Naive thymus-derived CD4-positive, alpha-beta T cell (primary cell): ENCODE results near the gene DALRD3. TPM values are rescaled to one million over a fixed set of nuclear protein-coding genes. Genes with fewer than 3 reads are reported as not detected.

Experiments
- ATAC-seq: fragments of 150-1000 bp; cut with Tn5 transposase; 2 replicates; pipeline ENCODE4 v1.10.0; 2021; ENCODE audit warnings: mild to moderate bottlenecking, moderate library complexity
- CTCF ChIA-PET: fragments of 350-600 bp; sonication (Branson Sonifier 250); formaldehyde crosslinking; loops from one replicate; lab custom pipeline; 2021; ENCODE audit warnings: antibody characterized with exemption; lab: Charles Lee
- POLR2A ChIA-PET: fragments of 350-600 bp; sonication (Branson Sonifier 250); formaldehyde crosslinking; loops from one replicate; lab custom pipeline; 2021; ENCODE audit warnings: antibody characterized with exemption, inconsistent platforms; lab: Charles Lee
- DNase-seq, 9 donors: peaks; one replicate each; pipeline versions ENCODE4 v3.0.0 to v3.0.0-alpha.2; 2020 to 2022; ENCODE audit warnings: mixed read lengths in 1 of 9
- H3K27ac ChIP-seq: one replicate; pipeline ENCODE4 v1.7.0; 2013; ENCODE audit warnings: mild to moderate bottlenecking, low read depth, low read length, moderate library complexity
- H3K27me3 ChIP-seq, 2 donors: one replicate each; pipeline ENCODE4 v1.7.0; 2013; ENCODE audit warnings: low read length in 2 of 2, mild to moderate bottlenecking in 2 of 2, moderate library complexity in 2 of 2; ENCODE audit not compliant: control insufficient read depth in 2 of 2, insufficient read depth in 2 of 2
- H3K36me3 ChIP-seq, 3 experiments: 1 replicate in 2 of 3; 2 replicates in 1 of 3; pipeline ENCODE4 v1.7.0; 2013; ENCODE audit warnings: low read length in 3 of 3, mild to moderate bottlenecking in 3 of 3, moderate library complexity in 1 of 3; ENCODE audit not compliant: insufficient read depth in 3 of 3, control insufficient read depth in 2 of 3
- H3K4me1 ChIP-seq, 2 donors: one replicate each; pipeline ENCODE4 v1.7.0; 2013; ENCODE audit warnings: low read length in 2 of 2, mild to moderate bottlenecking in 2 of 2, moderate library complexity in 1 of 2; ENCODE audit not compliant: control insufficient read depth in 2 of 2, insufficient read depth in 2 of 2
- H3K4me3 ChIP-seq: 2 replicates; pipeline ENCODE4 v1.7.0; 2013; ENCODE audit warnings: mild to moderate bottlenecking, low read length
- H3K9me3 ChIP-seq, 3 experiments: 1 replicate in 2 of 3; 2 replicates in 1 of 3; pipeline ENCODE4 v1.7.0; 2013; ENCODE audit warnings: low read length in 3 of 3; ENCODE audit not compliant: control insufficient read depth in 2 of 3
- H3K27ac Mint-ChIP-seq, 9 donors: one replicate each; pipeline ENCODE4 v1.8.0; 2020 to 2022; ENCODE audit warnings: mixed read lengths in 9 of 9, mild to moderate bottlenecking in 8 of 9, moderate library complexity in 5 of 9, inconsistent platforms in 2 of 9
- H3K27me3 Mint-ChIP-seq, 5 donors: one replicate each; pipeline ENCODE4 v1.8.0; 2021 to 2022; ENCODE audit warnings: mixed read lengths in 5 of 5, mild to moderate bottlenecking in 1 of 5
- H3K36me3 Mint-ChIP-seq, 5 donors: one replicate each; pipeline ENCODE4 v1.8.0; 2020 to 2022; ENCODE audit warnings: mixed read lengths in 5 of 5, mild to moderate bottlenecking in 3 of 5, inconsistent platforms in 1 of 5
- H3K4me1 Mint-ChIP-seq, 7 donors: one replicate each; pipeline ENCODE4 v1.8.0; 2020 to 2022; ENCODE audit warnings: mixed read lengths in 7 of 7, mild to moderate bottlenecking in 3 of 7, inconsistent platforms in 1 of 7
- H3K4me3 Mint-ChIP-seq, 10 donors: one replicate each; pipeline ENCODE4 v1.8.0; 2020 to 2022; ENCODE audit warnings: mild to moderate bottlenecking in 10 of 10, mixed read lengths in 10 of 10, moderate library complexity in 6 of 10, inconsistent platforms in 2 of 10
- H3K9me3 Mint-ChIP-seq, 11 donors: one replicate each; pipeline ENCODE4 v1.8.0; 2020 to 2022; ENCODE audit warnings: mixed read lengths in 11 of 11, mild to moderate bottlenecking in 4 of 11, inconsistent platforms in 1 of 11, moderate library complexity in 1 of 11
- intact Hi-C, 2 donors: fragments of 100-400 bp; cut with micrococcal nuclease; formaldehyde crosslinking; loops; one replicate each; pipeline ENCODE4 v1.15.1; 2023
- polyA plus RNA-seq, 2 donors: library from polyadenylated mRNA; unstranded; fragments of 300-500 nt; fragmentation: Illumina TruSeq; gene quantifications; one replicate each; pipeline ENCODE4 v1.2.3, GENCODE V29; 2021
- total RNA-seq, 6 experiments: library from RNA in 5 of 6; stranded (reverse) in 5 of 6; gene quantifications; 1 replicate in 5 of 6; 2 replicates in 1 of 6; pipeline ENCODE4 v1.2.3 and lab custom pipeline; 2021 to 2026

Gene DALRD3
- total and polyA plus RNA-seq, 7 experiments from 2014 or later: 18.9 to 28.6 (median 24.2) TPM

DNA sequence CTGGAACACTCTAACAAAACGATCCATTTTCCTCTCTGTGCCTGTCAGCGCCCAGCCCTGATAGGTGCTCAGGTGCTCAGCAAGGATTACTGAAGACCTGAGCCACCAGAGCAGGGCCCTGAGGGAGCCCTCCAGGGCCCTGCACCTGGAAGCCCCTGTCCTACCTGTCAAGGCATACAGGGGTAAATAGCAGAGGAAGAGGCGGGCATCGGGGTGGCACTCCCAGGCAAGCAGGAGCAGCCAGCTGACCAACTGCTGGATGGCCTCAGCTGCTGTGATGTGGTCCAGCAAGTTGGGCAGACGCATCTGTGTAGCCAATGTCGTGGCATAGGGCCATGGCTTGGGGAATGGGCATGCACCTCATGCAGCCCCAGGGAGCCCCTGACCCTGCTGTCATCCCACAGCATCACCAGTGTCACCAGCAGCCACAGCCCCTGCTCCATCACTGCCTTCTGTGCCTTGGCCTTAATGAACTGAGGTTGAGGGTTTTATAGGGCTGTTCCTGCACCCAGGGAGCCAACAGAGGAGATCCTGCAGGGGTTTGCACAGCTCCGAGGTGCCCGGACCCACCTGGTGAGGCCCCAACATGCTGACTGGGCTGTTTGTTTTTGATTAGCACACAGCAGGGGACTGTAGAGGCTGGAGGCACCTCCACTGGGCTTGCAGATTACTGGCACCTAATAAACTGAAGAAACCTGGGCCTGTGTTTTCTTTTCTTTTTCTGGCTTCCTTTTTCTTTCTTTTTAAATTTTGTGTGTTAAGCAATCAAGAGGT is 19.1 kb downstream of the DALRD3 start:
- intact Hi-C loops: no loop called here
- POLR2A ChIA-PET: interaction anchor here (1.6 kb wide), 1 partner anchor 8 kb away, joined by 6 read pairs; no protein-coding TSS in a partner anchor
- CTCF ChIA-PET: no interaction called here
- Mint-ChIP-seq H3K9me3 (no peaks in the 10 kb centered on the region), H3K4me1 (peaks cover 3 to 10% (median 7%) of the 10 kb centered on the region in 7 donors), H3K4me3 (no peak overlapping the region), H3K27me3 (no peaks in the 10 kb centered on the region), H3K27ac (peak overlapping the region in 5 of 9 donors; percentile 10 to 81 (median 30)), H3K36me3 (no peaks in the 10 kb centered on the region)
- H3K27ac ChIP-seq: no peak overlapping the region
- ATAC-seq (no peak), DNase-seq (no peak)
- no peaks in the 10 kb centered on the region for H3K4me1 ChIP-seq
- no peak overlapping the region for H3K4me3 ChIP-seq
- peaks cover 0 to 19% (median 3%) of the 10 kb centered on the region in 3 experiments for H3K36me3 ChIP-seq
- no peaks in the 10 kb centered on the region for H3K27me3 ChIP-seq
- H3K9me3 ChIP-seq: no peaks in the 10 kb centered on the region

DNA sequence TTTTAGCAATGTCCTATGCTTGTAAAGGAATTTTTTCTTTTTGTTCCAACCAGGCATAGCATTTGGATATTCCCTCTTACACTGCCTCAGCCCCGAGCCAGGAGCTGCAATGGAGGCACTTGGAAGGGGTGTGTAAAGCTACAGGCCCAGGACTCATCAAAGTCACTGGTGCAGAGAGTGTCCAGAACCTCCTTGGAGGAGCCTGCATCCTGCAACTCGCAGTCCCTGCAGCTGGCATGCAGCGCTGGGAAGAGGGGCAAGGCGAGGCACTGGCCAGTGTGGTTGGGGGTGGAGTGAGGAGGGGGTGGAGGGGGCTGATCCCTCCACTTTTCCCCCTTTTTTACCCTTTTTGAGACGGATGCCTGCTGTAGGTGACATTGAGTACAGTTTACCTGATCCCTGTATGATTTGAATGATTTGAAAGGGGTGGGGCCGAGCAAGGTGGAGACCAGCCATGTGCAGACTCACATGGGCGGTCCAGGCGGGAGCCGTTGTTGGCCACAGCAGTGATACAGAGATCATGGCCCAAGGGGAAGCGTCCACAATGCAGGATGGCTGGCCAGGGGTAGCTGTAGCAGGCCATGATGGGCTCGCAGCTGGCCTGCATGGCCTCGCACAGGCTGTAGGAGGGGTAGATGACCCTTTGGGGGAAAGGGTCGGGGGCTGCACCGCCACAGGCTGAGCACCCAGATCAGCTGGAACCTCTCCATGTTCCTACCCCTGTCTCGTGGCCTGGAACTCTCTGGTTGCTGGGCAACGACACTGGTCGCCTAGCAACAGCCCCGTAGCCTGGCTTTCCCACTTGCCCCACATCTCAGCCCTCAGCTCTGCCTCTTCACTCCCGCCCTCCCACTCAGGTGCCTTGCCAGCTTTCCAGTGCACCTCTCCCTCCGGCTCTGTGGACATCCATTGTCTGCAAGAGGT is 20.4 kb downstream of the DALRD3 start:
- ChIA-PET POLR2A (interaction anchor here (1.2 to 11.2 kb wide), 2 partner anchors 9 to 21 kb away, joined by 3 to 179 read pairs; partner anchors contain the start of genes DALRD3, NDUFAF3 and WDR6), CTCF (interaction anchor here (1.0 kb wide), 1 partner anchor 19 kb away, joined by 3 read pairs; no protein-coding TSS in a partner anchor)
- H3K27ac Mint-ChIP-seq: peak overlapping the region in 1 of 9 donors; percentile 45
- H3K9me3 Mint-ChIP-seq: no peaks in the 10 kb centered on the region
- H3K27me3 Mint-ChIP-seq: no peaks in the 10 kb centered on the region
- Histone ChIP-seq H3K9me3 (no peaks in the 10 kb centered on the region), H3K4me3 (no peak overlapping the region), H3K36me3 (peaks cover 0 to 19% (median 3%) of the 10 kb centered on the region in 3 experiments), H3K4me1 (no peaks in the 10 kb centered on the region), H3K27me3 (no peaks in the 10 kb centered on the region), H3K27ac (no peak overlapping the region)
- no peak for DNase-seq
- intact Hi-C loops: no loop called here
- H3K36me3 Mint-ChIP-seq: no peaks in the 10 kb centered on the region
- no peak overlapping the region for H3K4me3 Mint-ChIP-seq
- H3K4me1 Mint-ChIP-seq: peaks cover 8 to 21% (median 13%) of the 10 kb centered on the region in 7 donors
- no peak for ATAC-seq

DNA sequence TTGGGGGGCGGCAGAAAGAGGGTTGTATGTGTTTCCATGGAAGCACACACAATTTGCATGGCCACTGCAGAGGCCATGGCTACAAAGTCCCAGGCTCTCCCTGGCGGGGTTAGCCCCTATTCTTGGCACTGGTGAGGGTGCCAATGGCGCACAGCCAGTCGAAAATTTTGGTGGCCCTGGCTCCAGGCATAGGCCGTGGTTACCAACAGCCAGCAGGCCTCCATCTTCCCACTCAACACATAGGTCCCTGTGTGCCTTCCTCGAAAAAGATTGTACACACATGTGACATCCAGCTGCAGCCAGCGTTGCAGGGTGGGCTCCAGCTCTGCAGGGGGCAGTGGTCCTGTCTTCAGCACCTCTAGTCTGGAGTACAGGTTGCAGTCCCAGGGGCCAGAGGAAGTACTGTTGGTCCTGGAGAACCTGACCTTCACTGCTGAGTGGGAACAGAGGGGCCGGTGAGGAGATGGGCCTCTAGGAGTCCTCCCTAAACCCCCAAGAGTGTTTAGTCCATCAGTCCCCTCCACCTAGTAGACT is 21.2 kb downstream of the DALRD3 start:
- ChIA-PET POLR2A (interaction anchor here (1.2 to 11.2 kb wide), 3 partner anchors 9 to 22 kb away, joined by 3 to 179 read pairs (median 5); partner anchors contain the start of genes DALRD3, NDUFAF3 and WDR6), CTCF (interaction anchor here (1.1 to 1.5 kb wide), 2 partner anchors 10 kb away, joined by 3 to 7 read pairs; partner anchors contain the start of gene WDR6)
- Mint-ChIP-seq H3K36me3 (no peaks in the 10 kb centered on the region), H3K4me3 (no peak overlapping the region), H3K27ac (peak overlapping the region in 1 of 9 donors; percentile 38), H3K9me3 (no peaks in the 10 kb centered on the region), H3K27me3 (no peaks in the 10 kb centered on the region), H3K4me1 (peaks cover 6 to 21% (median 14%) of the 10 kb centered on the region in 7 donors)
- intact Hi-C loops: no loop called here
- H3K4me3 ChIP-seq: no peak overlapping the region
- no peak overlapping the region for H3K27ac ChIP-seq
- H3K27me3 ChIP-seq: no peaks in the 10 kb centered on the region
- DNase-seq (no peak), ATAC-seq (no peak)
- no peaks in the 10 kb centered on the region for H3K9me3 ChIP-seq
- peaks cover 0 to 19% (median 3%) of the 10 kb centered on the region in 3 experiments for H3K36me3 ChIP-seq
- no peaks in the 10 kb centered on the region for H3K4me1 ChIP-seq

DNA sequence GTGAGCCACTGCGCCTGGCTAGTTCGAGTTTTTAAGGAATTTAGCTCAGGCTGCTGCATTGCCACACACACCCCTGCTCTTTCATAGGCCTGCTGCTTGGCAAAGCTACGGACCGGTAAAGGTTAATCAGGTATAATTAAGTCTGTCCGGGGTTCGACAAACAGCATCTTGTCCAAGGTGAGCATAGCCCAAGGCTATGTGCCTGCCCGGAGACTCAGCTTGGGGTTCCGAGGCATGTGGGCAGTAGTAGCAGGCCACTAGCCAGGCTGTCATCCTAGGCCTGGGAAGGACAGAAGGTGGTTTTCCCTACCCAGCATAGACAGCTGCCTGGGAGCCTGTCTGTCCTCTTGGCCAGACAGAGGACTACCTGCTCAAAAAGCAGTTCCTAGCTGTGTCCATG is 21.7 kb downstream of the DALRD3 start:
- Histone ChIP-seq H3K36me3 (peaks cover 0 to 19% (median 3%) of the 10 kb centered on the region in 3 experiments), H3K4me1 (peaks cover 3% of the 10 kb centered on the region in 2 donors), H3K9me3 (no peaks in the 10 kb centered on the region), H3K27me3 (no peaks in the 10 kb centered on the region), H3K4me3 (no peak overlapping the region), H3K27ac (no peak overlapping the region)
- ATAC-seq (no peak), DNase-seq (no peak)
- intact Hi-C loops: no loop called here
- Mint-ChIP-seq H3K27me3 (no peaks in the 10 kb centered on the region), H3K4me3 (no peak overlapping the region), H3K9me3 (no peaks in the 10 kb centered on the region), H3K36me3 (peaks cover 0 to 3% (median 0%) of the 10 kb centered on the region in 5 donors), H3K4me1 (peaks cover 10 to 26% (median 19%) of the 10 kb centered on the region in 7 donors), H3K27ac (no peak overlapping the region)
- ChIA-PET CTCF (interaction anchor here (1.1 to 1.5 kb wide), 2 partner anchors 9 to 10 kb away, joined by 3 to 7 read pairs; partner anchors contain the start of gene WDR6), POLR2A (interaction anchor here (1.4 to 11.2 kb wide), 2 partner anchors 9 to 22 kb away, joined by 5 to 179 read pairs; partner anchors contain the start of genes DALRD3 and NDUFAF3)

DNA sequence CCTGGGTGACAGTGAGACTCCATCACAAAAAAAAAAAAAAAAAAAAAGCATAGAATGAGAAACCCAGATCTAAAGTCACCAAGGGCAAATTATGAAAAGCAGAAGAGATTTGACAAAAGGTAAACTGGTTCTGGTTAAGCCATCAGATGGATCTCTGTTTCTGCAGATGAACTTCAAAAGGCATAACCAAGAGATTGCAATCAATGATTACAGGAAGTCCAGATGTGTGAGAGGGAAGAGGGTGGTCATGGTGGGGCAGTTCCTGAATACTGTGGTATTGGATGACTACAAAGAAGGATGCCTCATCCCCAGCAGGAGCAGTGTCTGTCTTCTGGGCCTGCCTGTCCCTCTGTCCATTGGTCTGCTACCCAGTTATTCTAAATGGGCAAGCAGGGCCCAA is 24.5 kb downstream of the DALRD3 start:
- no peaks in the 10 kb centered on the region for H3K27me3 ChIP-seq
- no peak overlapping the region for H3K4me3 ChIP-seq
- peaks cover 25 to 44% (median 37%) of the 10 kb centered on the region in 7 donors for H3K4me1 Mint-ChIP-seq
- peaks cover 0 to 23% (median 3%) of the 10 kb centered on the region in 3 experiments for H3K36me3 ChIP-seq
- H3K27me3 Mint-ChIP-seq: no peaks in the 10 kb centered on the region
- no peak overlapping the region for H3K27ac ChIP-seq
- DNase-seq: no peak
- H3K4me1 ChIP-seq: peaks cover 16 to 18% of the 10 kb centered on the region in 2 donors
- no peak for ATAC-seq
- CTCF ChIA-PET: no interaction called here
- H3K4me3 Mint-ChIP-seq: no peak overlapping the region
- intact Hi-C loops: no loop called here
- peak overlapping the region in 6 of 9 donors; percentile 8 to 72 (median 30) for H3K27ac Mint-ChIP-seq
- POLR2A ChIA-PET: interaction anchor here (2.5 to 11.2 kb wide), 2 partner anchors 13 to 25 kb away, joined by 13 to 179 read pairs; partner anchors contain the start of genes DALRD3, NDUFAF3 and WDR6
- H3K9me3 ChIP-seq: no peaks in the 10 kb centered on the region
- H3K9me3 Mint-ChIP-seq: no peaks in the 10 kb centered on the region
- H3K36me3 Mint-ChIP-seq: peaks cover 0 to 7% (median 0%) of the 10 kb centered on the region in 5 donors
